Fibroblast of skin of left quadriceps (primary cell): ENCODE measurements around the gene ROBO4.

Experiments
- DNase-seq, 2 experiments: peaks; one replicate each; pipeline ENCODE4 v3.0.0-alpha.2; 2013; ENCODE audit warnings: low read depth in 2 of 2

Gene ROBO4

GRCh38 chr11:124874571-124875255, 23.0 kb downstream of the ROBO4 start:
- DNase-seq, result no peak

GRCh38 chr11:124873951-124874350, 23.7 kb downstream of the ROBO4 start:
- no peak for DNase-seq

DNA sequence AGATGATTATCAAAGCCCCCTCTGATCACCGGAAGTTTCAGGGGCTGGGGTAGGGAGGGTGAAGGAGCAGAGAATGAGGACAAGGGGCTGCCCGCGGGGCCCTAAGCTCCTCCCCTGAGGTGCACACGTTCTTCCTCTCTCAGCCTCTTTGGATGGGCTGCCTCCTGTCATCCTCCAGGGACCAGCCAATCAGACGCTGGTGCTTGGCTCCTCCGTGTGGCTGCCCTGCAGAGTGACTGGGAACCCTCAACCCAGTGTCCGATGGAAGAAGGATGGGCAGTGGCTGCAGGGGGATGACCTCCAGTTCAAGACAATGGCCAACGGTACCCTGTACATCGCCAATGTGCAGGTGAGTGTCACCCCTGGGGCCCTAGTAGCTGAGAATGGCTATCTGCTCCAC, 24.9 kb downstream of the ROBO4 start:
- DNase-seq, result no peak

GRCh38 chr11:124872280-124872679, 25.4 kb downstream of the ROBO4 start:
- no peak for DNase-seq

DNA sequence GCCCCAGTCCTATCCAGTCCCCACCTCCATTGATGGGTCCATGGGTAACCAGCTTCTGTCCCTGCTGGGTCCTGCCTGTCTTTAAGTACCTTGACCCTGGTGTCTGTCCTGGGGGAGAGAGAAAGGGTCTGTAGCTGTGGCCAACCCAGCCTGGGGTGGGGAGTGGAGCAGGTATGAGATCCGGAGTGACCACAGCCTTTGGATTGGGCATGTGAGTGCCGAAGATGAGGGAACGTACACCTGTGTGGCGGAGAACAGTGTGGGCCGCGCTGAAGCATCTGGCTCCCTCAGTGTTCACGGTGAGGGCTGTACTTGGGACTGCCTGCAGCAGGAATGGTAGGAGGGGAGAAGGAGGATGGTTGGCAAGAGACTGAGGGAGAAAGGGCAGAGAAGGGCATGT, 27.2 kb downstream of the ROBO4 start:
- no peak for DNase-seq

DNA sequence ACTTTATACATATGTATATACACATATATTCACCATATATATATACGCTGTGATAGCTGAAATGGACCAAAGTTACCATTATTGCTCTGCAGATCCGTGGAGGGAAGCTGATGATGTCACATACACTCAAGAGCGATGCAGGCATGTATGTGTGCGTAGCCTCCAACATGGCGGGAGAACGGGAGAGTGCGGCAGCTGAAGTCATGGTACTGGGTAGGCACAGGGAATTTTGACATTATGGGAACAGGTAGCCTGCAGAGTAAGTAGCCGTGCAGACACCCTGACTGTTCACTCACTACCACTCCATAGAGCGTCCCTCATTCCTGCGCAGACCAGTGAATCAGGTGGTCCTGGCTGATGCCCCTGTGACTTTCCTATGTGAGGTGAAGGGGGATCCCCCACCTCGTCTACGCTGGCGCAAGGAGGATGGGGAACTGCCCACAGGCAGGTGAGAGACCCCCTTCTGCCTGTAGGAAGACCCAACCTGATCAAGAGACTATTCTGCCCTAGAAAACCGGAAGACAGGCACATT, 27.7 kb downstream of the ROBO4 start:
- no peak for DNase-seq

GRCh38 chr11:124869331-124869730, 28.3 kb downstream of the ROBO4 start:
- no peak for DNase-seq

- DNase-seq, result no peak
Measured at GRCh38 chr11:124868331-124869274, 29.1 kb downstream of the ROBO4 start.

DNA sequence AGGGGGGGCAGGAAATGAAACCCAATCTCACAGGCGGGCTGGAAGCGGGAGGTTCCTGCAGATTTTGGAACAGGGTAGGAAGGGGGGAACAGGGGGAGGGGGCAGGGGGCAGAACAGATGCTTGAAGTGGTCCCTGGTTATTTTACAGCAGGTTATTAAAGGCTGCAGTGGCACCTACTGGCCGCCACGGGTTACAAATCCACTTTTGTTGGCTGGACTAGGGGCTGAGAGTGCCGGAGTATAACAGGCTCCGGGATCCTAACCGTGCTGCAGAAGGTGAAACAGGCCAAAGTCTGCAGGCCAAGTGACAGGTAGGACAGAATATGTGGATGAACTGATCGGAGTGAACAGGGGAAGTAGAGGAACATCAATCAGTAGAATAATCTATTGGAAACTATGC, 30.0 kb downstream of the ROBO4 start:
- no peak for DNase-seq

DNA sequence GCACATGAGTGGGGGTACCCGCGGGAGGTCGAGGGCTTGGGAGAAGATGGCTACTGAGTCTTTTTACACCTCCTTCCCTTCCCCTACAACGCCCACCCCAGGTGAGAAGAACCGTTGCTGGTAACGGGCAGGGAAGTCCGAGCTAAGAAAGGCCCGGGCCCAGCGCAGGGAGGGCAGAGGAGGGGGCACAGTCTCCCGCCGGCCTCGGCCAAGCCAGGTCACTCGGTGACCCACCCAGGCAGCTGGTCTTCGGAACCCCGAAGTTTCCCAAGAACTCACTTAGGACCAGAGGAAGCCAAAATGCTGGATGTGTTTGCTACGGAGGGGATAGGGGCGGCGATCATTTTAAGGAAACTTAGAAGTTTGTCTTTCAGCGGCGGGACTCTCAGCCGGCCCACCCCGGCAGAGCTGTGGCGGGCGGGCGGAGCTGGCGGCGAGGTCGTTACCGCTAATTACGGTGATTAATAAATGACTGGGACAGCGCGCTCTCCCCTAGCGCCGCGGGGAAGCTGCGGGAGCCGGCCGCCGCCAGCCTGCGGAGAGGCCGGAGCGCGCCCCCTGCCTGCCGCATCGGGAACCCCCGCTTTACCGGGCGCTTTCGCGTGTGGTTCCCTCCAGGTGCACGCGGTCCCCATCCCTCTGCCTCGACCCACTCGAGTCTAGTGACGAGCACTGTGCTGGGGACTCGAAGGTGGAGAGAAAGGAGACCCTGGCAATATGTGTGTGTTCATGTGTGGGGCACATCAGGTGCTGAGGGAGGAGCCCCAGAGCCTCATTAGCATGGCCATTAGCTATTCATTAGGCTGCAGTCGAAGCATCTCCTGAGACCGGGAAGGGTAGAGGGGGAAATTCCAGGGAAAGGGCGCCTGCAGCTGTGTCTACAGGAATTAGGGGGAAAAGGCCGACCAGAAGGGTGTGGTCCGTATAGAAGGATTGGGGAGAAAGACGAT, 31.5 kb downstream of the ROBO4 start:
- DNase-seq, result no peak

DNA sequence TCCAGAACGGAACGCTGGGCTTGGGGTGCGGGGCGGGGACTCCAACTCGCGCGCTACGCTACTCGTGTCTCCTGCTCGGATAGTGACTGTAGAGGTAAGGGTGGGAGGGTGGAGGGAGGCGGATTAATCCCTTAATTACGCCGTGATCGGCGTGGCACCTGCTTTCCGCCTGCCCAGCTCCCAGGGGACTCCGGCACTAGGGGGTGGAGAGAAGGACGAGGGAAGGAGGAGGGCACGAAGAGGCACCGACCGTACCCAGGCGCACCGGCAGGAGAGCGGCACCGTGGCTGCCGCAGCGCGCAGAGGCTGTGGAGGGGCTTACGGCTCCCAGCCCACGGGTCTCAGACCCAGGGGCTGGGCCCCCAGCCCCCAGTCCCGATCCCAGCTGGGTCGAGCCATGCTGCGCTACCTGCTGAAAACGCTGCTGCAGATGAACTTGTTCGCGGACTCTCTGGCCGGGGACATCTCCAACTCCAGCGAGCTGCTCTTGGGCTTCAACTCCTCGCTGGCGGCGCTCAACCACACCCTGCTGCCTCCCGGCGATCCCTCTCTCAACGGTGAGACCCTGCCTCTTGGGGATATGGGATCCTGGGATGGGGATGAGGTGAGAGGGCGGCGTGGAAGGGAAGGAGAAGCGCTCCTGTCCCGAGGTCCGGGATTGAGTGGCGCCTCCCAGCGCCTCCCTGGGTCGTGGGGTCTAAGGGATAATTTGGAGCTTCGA, 32.3 kb downstream of the ROBO4 start, which contains the start of gene ROBO3:
Gene ROBO3, plus strand, starts transcription at position 252 of the 721 bp plus-strand sequence. Its CDS starts 146 bp downstream, at position 398.
- DNase-seq, result no peak

- DNase-seq, result no peak
Measured at GRCh38 chr11:124864892-124865180, 32.8 kb downstream of the ROBO4 start.

DNA sequence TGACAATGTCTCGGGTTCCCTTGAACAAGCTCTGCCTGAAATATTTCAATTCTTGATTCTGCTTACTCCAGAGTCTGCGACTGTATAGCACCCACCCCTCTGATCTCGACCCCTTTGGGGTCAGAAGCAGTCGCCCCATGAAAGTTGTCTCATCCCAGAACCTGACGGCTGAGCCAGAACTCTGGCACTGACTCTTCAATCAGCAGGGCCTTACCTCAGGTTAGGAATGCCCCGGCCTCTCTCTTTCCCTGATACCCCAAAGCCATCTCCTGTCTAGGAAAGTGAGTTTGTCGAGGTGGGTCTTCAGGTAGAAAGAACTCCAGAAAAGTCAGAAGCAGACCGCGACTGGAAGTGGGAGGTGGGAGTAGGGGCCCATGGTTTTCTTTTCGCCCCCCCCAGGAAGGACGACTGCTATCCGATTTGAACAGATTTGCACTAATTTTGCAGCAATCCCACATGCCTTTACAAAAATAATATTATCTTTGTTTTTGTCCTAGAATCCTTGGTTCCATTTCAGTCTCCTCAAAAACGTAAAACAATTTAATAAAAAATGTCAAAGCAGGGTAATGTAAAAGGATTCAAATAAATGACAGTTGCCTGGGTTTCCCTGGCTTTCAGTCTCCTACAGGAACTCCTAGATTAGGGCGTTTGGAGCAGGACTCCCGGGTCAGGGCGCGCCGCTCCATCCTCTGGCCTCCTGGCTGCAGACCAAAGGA, 33.3 kb downstream of the ROBO4 start:
- DNase-seq, result no peak

DNA sequence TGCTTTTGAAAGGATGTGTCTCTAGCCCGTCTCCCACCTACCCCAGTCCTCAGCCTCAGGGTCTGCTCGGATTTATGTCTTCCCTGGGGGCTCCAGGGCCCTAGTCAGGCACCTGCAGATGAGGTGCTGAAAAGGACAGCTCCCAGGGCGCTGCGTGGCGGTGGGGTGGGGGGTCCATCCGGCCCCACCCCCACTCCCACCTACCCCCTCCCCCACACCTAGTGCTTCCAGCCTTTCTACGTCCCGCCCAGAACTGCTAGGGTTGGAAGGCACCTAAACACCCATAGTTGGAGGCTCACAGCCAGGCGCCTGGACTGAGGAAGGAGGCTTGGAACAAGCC, 33.9 kb downstream of the ROBO4 start:
- no peak for DNase-seq

GRCh38 chr11:124863137-124863825, 34.4 kb downstream of the ROBO4 start:
- no peak for DNase-seq

GRCh38 chr11:124861670-124862069, 36.0 kb downstream of the ROBO4 start:
- DNase-seq, result no peak

DNA sequence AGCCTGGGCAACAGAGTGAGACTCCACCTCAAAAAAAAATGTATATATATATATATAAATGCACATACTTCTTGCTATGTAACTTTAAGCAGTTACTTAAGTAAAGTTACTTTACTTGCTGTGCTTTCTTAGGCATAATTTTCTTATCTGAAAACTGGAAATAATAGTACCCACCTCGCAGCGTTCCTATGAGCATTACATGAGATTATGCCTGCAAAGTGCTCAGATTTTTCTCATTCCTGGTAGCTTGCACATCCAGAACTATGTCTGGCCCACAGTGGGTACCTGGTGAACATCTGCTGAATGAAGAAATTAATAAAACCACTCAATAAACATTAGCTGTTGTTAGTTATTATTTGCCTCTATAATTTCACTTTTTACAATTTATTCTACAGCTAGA, 38.5 kb downstream of the ROBO4 start:
- no peak for DNase-seq

GRCh38 chr11:124846070-124846673, 51.5 kb downstream of the ROBO4 start:
- no peak for DNase-seq

DNA sequence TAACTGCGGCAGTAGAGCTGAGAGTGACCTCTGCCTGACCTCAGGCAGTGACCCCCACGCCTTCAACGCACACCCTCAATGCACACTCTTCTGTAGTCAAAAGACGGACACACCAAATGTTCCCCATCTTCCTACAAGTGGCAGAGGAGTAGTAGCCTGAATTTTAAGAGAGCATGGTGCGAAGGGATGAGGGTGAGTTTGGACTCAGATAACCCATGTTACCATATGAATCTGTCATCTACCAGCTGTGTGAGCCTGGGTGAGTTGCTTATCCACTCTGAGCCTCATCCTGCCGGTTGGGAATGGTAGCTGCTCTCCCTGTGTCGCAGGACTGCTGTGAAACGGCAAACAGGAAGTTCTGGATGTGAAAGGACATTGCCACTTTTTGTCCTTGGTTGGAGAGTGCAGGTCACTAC, 53.0 kb downstream of the ROBO4 start:
- no peak for DNase-seq

DNA sequence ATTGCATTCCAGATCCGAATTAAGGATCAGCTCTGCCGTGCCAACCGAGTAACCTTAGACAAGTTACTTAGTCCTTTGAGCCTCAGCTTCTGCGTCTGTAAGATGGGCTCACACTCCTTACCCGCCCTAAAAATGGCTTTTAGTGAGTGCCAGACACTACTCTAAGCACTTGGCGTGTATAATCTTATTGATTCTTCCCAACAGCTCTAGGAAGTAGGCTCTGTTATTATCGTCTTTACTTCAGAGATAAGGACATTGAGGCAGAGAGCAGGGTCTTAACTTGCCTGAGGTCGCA, 54.1 kb downstream of the ROBO4 start:
- DNase-seq, result no peak
